SK-N-SH (cell line): ENCODE results near the gene ATG16L2. TPM values are rescaled to one million over a fixed set of nuclear protein-coding genes. Genes with fewer than 3 reads are reported as not detected.

Experiments
- CTCF ChIA-PET: fragments of 300-600, 350-600 bp; formaldehyde crosslinking; extraction: SDS; loops from one replicate; lab custom pipeline; 2021; lab: Yijun Ruan, JAX
- POLR2A ChIA-PET: fragments of 350-600 bp; sonication (Branson Sonifier 250); formaldehyde crosslinking; extraction: SDS; loops from one replicate; lab custom pipeline; 2020; ENCODE audit warnings: antibody characterized with exemption, inconsistent platforms; lab: Yijun Ruan, JAX
- DNase-seq: peaks from one replicate; pipeline ENCODE4 v3.0.0; 2012
- H2AFZ ChIP-seq: fragments of 200-600 bp; sonication (generic); 2 replicates; pipeline ENCODE4 v1.8.1; 2016; ENCODE audit warnings: antibody characterized with exemption, mild to moderate bottlenecking, low read depth
- H3F3A ChIP-seq: fragments of 200-600 bp; sonication (generic); replicated peaks from 2 replicates; pipeline ENCODE3; 2016; ENCODE audit warnings: antibody characterized with exemption, mild to moderate bottlenecking; ENCODE audit not compliant: insufficient read depth
- H3K27ac ChIP-seq, 2 experiments: fragments of 200-500 bp in 1 of 2; fragments of 200-600 bp in 1 of 2; sonication (Bioruptor generic) in 1 of 2; sonication (generic), shearing (Covaris generic) in 1 of 2; 2 replicates each; pipeline versions ENCODE4 v1.5.1 to v1.6.1; 2014 to 2016; ENCODE audit warnings: low read depth in 2 of 2, inconsistent platforms in 1 of 2, low read length in 1 of 2, mild to moderate bottlenecking in 1 of 2, mixed read lengths in 1 of 2
- H3K27me3 ChIP-seq: fragments of 200-600 bp; sonication (generic), shearing (Covaris generic); 2 replicates; pipeline ENCODE4 v1.6.1; 2016; ENCODE audit warnings: mixed run types; ENCODE audit not compliant: insufficient read depth
- H3K36me3 ChIP-seq, 2 experiments: fragments of 200-500 bp in 1 of 2; fragments of 200-600 bp in 1 of 2; sonication (Bioruptor generic) in 1 of 2; sonication (generic) in 1 of 2; replicated peaks in 1 of 2; 2 replicates each; pipeline versions ENCODE3 to v1.5.1; 2014 to 2016; ENCODE audit warnings: low read length in 1 of 2, mild to moderate bottlenecking in 1 of 2; ENCODE audit not compliant: insufficient read depth in 2 of 2, control insufficient read depth in 1 of 2
- H3K4me1 ChIP-seq, 2 experiments: fragments of 200-500 bp in 1 of 2; fragments of 200-600 bp in 1 of 2; sonication (Bioruptor generic) in 1 of 2; sonication (generic), shearing (Covaris generic) in 1 of 2; 2 replicates each; pipeline versions ENCODE4 v1.5.1 to v1.6.1; 2014 to 2016; ENCODE audit warnings: low read depth in 1 of 2, low read length in 1 of 2, mixed run types in 1 of 2; ENCODE audit not compliant: insufficient read depth in 2 of 2, control insufficient read depth in 1 of 2
- H3K4me2 ChIP-seq: fragments of 200-600 bp; sonication (generic), shearing (Covaris generic); 2 replicates; pipeline ENCODE4 v1.6.1; 2017; ENCODE audit warnings: mixed run types
- H3K4me3 ChIP-seq, 2 experiments: fragments of 200-500 bp in 1 of 2; fragments of 200-600 bp in 1 of 2; sonication (Bioruptor generic) in 1 of 2; sonication (generic), shearing (Covaris generic) in 1 of 2; 2 replicates each; pipeline versions ENCODE4 v1.5.1 to v1.8.1; 2014 to 2016; ENCODE audit warnings: low read depth in 2 of 2, inconsistent platforms in 1 of 2, low read length in 1 of 2, mild to moderate bottlenecking in 1 of 2, mixed read lengths in 1 of 2, moderate library complexity in 1 of 2
- H3K79me2 ChIP-seq: fragments of 200-600 bp; sonication (generic); 2 replicates; pipeline ENCODE4 v1.8.1; 2017; ENCODE audit warnings: mild to moderate bottlenecking; ENCODE audit not compliant: insufficient read depth
- H3K9ac ChIP-seq: fragments of 200-600 bp; sonication (generic); 2 replicates; pipeline ENCODE4 v1.6.1; 2017; ENCODE audit warnings: mixed run types
- H3K9me2 ChIP-seq: fragments of 200-600 bp; sonication (generic); 2 replicates; pipeline ENCODE4 v1.6.1; 2017; ENCODE audit warnings: mixed run types
- H3K9me3 ChIP-seq: fragments of 200-600 bp; sonication (generic); 2 replicates; pipeline ENCODE4 v1.6.1; 2017; ENCODE audit warnings: mixed run types, mild to moderate bottlenecking, moderate library complexity
- H4K20me1 ChIP-seq: fragments of 200-600 bp; sonication (generic); 2 replicates; pipeline ENCODE4 v1.6.1; 2017; ENCODE audit warnings: mild to moderate bottlenecking, mixed run types; ENCODE audit not compliant: insufficient read depth
- ELF1 ChIP-seq: IDR thresholded peaks from 2 replicates; pipeline ENCODE4 v1.4.0; 2012
- EP300 ChIP-seq, 2 experiments: IDR thresholded peaks; 2 replicates each; pipeline versions ENCODE4 v1.4.0 to v1.6.1; 2012; ENCODE audit warnings: borderline replicate concordance in 1 of 2, low read depth in 1 of 2, low read length in 1 of 2
- FOSL2 ChIP-seq: IDR thresholded peaks from 2 replicates; pipeline ENCODE4 v1.4.0; 2012; ENCODE audit warnings: low read depth, mild to moderate bottlenecking, moderate library complexity, borderline replicate concordance
- FOXJ3 ChIP-seq: sonication (generic); formaldehyde crosslinking; IDR thresholded peaks from 2 replicates; pipeline ENCODE4 v1.5.1; 2020; ENCODE audit warnings: mild to moderate bottlenecking, missing genetic modification reagents
- GABPA ChIP-seq: IDR thresholded peaks from 2 replicates; pipeline ENCODE4 v1.4.0; 2012; ENCODE audit warnings: low read depth, mild to moderate bottlenecking
- GATA2 ChIP-seq: sonication (generic); formaldehyde crosslinking; IDR thresholded peaks from 2 replicates; pipeline ENCODE4 v1.5.0; 2020; ENCODE audit warnings: mild to moderate bottlenecking, missing genetic modification reagents
- JUND ChIP-seq: IDR thresholded peaks from 2 replicates; pipeline ENCODE4 v1.4.0; 2012
- NRF1 ChIP-seq: IDR thresholded peaks from 2 replicates; pipeline ENCODE4 v1.6.1; 2012; ENCODE audit warnings: low read depth, mild to moderate bottlenecking, low read length
- RXRA ChIP-seq: IDR thresholded peaks from 2 replicates; pipeline ENCODE4 v1.4.0; 2012; ENCODE audit warnings: low read depth, mild to moderate bottlenecking, borderline replicate concordance
- YY1 ChIP-seq: IDR thresholded peaks from 2 replicates; pipeline ENCODE4 v1.4.0; 2012; ENCODE audit warnings: low read depth, mild to moderate bottlenecking
- WGBS: methylation state at CpG from one replicate; pipeline ENCODE4 v1.1.6; 2017; ENCODE audit warnings: low lambda C conversion rate; 5-methylcytosine and 5-hydroxymethylcytosine counted together
- polyA plus RNA-seq, 3 experiments: library from polyadenylated mRNA; depleted of rRNA; stranded (reverse); fragments of >200 nt; gene quantifications; 2 replicates each; pipeline ENCODE4 v1.2.3, GENCODE V29; 2012
- TF ChIP-seq, protein P1 (sequence below): IDR thresholded peaks from 2 replicates; pipeline ENCODE4 v1.6.1; 2012; ENCODE audit warnings: mild to moderate bottlenecking, low read depth, low read length, moderate library complexity
- TF ChIP-seq, protein P2 (sequence below): fragments of 150-350 bp; IDR thresholded peaks from 2 replicates; pipeline ENCODE4 v1.6.1; 2016; ENCODE audit warnings: mild to moderate bottlenecking, low read depth, low read length
- TF ChIP-seq, protein P3 (sequence below): IDR thresholded peaks from 2 replicates; pipeline ENCODE4; 2012
- TF ChIP-seq, protein P4 (sequence below): IDR thresholded peaks from 2 replicates; pipeline ENCODE4 v1.4.0; 2012; ENCODE audit warnings: low read depth, borderline replicate concordance

The ATG16L2 gene
- polyA plus RNA-seq, 1 of the 3 experiments (the other 2 are of a cell fraction) = 26.9 TPM

DNA sequence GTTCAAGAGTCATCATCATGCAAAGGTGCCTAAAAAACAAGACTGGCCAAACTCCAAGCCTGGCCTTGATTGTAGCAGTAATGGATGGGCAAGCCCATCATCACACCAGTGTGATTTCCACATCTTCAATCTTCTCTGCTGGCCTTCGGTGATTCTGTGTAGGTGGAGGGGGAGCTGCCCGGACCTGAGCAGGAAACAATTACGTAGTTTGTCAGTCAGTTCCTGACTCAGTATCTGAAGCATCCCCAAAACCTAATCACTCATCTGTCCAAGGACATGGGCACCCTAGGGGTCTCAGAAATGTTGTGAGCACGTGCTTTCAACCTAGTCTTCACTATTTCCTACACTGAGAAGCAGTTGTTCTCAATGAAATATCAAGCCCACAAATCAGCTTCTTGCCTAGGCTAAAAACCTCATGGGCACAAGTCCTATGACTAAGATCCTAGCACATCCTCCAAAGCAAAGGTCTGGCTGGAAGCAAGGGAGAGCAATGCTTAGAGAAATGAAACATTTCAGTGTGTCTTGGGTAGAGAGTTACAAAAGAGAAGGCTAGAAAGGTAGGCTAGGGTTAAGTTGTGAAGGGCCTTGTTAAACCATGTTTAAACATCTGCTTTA, 24.6 kb downstream of the ATG16L2 start:
- Histone ChIP-seq H3K4me2 (no peak overlapping the region), H3K27ac (no peak overlapping the region), H3K9me3 (no peaks in the 10 kb centered on the region), H3K9me2 (no peaks in the 10 kb centered on the region), H3K4me1 (peaks cover 0 to 4% of the 10 kb centered on the region in 2 experiments; a peak in 1 of 4 replicates), H3F3A (peaks cover 4% of the 10 kb centered on the region), H3K9ac (no peak overlapping the region), H3K27me3 (no peaks in the 10 kb centered on the region), H4K20me1 (no peaks in the 10 kb centered on the region), H3K4me3 (no peak overlapping the region), H3K79me2 (no peaks in the 10 kb centered on the region), H3K36me3 (peaks cover 23 to 29% of the 10 kb centered on the region in 2 experiments), H2AFZ (no peak overlapping the region)
- DNase-seq = no peak
- CTCF ChIA-PET = interaction anchor here (0.8 to 0.9 kb wide), 3 partner anchors 114 to 344 kb away, joined by 3 read pairs; no protein-coding TSS in a partner anchor
- POLR2A ChIA-PET = no interaction called here
- TF ChIP-seq YY1 = no peak
- TF ChIP-seq, protein P1, sequence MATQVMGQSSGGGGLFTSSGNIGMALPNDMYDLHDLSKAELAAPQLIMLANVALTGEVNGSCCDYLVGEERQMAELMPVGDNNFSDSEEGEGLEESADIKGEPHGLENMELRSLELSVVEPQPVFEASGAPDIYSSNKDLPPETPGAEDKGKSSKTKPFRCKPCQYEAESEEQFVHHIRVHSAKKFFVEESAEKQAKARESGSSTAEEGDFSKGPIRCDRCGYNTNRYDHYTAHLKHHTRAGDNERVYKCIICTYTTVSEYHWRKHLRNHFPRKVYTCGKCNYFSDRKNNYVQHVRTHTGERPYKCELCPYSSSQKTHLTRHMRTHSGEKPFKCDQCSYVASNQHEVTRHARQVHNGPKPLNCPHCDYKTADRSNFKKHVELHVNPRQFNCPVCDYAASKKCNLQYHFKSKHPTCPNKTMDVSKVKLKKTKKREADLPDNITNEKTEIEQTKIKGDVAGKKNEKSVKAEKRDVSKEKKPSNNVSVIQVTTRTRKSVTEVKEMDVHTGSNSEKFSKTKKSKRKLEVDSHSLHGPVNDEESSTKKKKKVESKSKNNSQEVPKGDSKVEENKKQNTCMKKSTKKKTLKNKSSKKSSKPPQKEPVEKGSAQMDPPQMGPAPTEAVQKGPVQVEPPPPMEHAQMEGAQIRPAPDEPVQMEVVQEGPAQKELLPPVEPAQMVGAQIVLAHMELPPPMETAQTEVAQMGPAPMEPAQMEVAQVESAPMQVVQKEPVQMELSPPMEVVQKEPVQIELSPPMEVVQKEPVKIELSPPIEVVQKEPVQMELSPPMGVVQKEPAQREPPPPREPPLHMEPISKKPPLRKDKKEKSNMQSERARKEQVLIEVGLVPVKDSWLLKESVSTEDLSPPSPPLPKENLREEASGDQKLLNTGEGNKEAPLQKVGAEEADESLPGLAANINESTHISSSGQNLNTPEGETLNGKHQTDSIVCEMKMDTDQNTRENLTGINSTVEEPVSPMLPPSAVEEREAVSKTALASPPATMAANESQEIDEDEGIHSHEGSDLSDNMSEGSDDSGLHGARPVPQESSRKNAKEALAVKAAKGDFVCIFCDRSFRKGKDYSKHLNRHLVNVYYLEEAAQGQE = no peak
- no peak for TF ChIP-seq FOXJ3
- WGBS = 93% methylated on average over 3 of the region's 4 CpGs

DNA sequence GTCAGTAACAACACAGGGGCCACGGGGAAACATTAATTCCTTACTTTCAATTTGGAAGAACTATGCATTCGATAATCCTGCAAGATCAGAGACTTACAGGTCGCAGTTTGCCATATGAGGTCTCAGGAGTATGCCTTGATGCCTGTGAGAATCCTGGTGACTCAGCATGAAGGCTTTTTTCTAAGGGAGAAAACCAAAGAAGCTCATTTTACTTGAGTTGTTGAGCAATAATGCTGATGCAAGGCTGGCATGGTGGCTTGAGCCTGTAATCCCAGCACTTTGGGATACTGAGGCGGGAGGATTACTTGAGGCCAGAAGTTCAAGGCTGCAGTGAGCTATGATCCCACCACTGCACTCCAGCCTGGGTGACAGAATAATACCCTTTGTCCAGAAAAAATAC, 26.6 kb downstream of the ATG16L2 start:
- no peak overlapping the region for H3K4me2 ChIP-seq
- POLR2A ChIA-PET = no interaction called here
- H3K4me1 ChIP-seq = peaks cover 0 to 4% of the 10 kb centered on the region in 2 experiments; a peak in 1 of 4 replicates

DNA sequence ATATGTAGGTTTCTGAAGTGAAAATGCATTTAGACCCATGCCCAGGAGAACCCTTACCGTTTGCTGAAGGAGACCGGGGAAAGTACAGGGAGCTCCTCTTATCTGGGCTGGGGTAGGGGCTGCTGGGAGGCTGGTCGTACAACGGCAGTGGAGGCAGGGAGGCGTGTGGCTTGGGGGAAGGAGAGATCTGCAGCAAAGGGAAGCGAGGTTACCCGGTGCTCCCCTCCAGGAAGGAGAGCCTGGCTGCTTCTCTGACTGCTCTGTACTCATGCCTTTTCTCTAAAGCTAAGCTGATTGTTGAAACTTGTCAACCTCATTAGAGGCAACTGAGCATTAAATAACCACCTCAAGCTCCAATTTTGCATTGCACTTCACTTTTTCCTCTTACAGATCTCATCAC, 27.2 kb downstream of the ATG16L2 start:
- ChIA-PET POLR2A (no interaction called here), CTCF (interaction anchor here (1.1 to 2.6 kb wide), 7 partner anchors 8 to 448 kb away, joined by 3 to 16 read pairs (median 4); partner anchors contain the start of gene FCHSD2)
- peaks cover 23 to 32% of the 10 kb centered on the region in 2 experiments for H3K36me3 ChIP-seq
- H3F3A ChIP-seq = peaks cover 4% of the 10 kb centered on the region
- H3K27ac ChIP-seq = no peak overlapping the region
- H3K4me2 ChIP-seq = no peak overlapping the region
- no peaks in the 10 kb centered on the region; a peak in 1 of 4 replicates for H3K4me1 ChIP-seq
- H2AFZ ChIP-seq = no peak overlapping the region
- no peaks in the 10 kb centered on the region for H3K27me3 ChIP-seq
- DNase-seq = no peak
- H3K79me2 ChIP-seq = no peaks in the 10 kb centered on the region
- H3K9me2 ChIP-seq = no peaks in the 10 kb centered on the region
- H3K9ac ChIP-seq = no peak overlapping the region
- no peak overlapping the region for H3K4me3 ChIP-seq
- H4K20me1 ChIP-seq = no peaks in the 10 kb centered on the region
- H3K9me3 ChIP-seq = no peaks in the 10 kb centered on the region
- WGBS = 98% methylated on average over 7 of the region's 7 CpGs
- TF ChIP-seq GATA2 (CRISPR knock-in tag) (no peak), NRF1 (no peak), YY1 (no peak), EP300 (IDR thresholded peaks at IDR 0.05; ENCODE audit: borderline replicate concordance in 1 of 2, low read depth in 1 of 2, low read length in 1 of 2) (no peak), RXRA (no peak), ELF1 (no peak)
- TF ChIP-seq, protein P2, sequence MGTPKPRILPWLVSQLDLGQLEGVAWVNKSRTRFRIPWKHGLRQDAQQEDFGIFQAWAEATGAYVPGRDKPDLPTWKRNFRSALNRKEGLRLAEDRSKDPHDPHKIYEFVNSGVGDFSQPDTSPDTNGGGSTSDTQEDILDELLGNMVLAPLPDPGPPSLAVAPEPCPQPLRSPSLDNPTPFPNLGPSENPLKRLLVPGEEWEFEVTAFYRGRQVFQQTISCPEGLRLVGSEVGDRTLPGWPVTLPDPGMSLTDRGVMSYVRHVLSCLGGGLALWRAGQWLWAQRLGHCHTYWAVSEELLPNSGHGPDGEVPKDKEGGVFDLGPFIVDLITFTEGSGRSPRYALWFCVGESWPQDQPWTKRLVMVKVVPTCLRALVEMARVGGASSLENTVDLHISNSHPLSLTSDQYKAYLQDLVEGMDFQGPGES = no peak
- TF ChIP-seq, protein P3, sequence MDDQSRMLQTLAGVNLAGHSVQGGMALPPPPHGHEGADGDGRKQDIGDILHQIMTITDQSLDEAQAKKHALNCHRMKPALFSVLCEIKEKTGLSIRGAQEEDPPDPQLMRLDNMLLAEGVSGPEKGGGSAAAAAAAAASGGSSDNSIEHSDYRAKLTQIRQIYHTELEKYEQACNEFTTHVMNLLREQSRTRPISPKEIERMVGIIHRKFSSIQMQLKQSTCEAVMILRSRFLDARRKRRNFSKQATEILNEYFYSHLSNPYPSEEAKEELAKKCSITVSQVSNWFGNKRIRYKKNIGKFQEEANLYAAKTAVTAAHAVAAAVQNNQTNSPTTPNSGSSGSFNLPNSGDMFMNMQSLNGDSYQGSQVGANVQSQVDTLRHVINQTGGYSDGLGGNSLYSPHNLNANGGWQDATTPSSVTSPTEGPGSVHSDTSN = no peak
- TF ChIP-seq, protein P4, sequence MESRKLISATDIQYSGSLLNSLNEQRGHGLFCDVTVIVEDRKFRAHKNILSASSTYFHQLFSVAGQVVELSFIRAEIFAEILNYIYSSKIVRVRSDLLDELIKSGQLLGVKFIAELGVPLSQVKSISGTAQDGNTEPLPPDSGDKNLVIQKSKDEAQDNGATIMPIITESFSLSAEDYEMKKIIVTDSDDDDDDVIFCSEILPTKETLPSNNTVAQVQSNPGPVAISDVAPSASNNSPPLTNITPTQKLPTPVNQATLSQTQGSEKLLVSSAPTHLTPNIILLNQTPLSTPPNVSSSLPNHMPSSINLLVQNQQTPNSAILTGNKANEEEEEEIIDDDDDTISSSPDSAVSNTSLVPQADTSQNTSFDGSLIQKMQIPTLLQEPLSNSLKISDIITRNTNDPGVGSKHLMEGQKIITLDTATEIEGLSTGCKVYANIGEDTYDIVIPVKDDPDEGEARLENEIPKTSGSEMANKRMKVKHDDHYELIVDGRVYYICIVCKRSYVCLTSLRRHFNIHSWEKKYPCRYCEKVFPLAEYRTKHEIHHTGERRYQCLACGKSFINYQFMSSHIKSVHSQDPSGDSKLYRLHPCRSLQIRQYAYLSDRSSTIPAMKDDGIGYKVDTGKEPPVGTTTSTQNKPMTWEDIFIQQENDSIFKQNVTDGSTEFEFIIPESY = no peak

More for the DNA sequence above, 26.6 kb downstream of the ATG16L2 start:
- no peak overlapping the region for H3K27ac ChIP-seq
- DNase-seq = no peak
- H3F3A ChIP-seq = peaks cover 4% of the 10 kb centered on the region
- no peaks in the 10 kb centered on the region for H3K9me2 ChIP-seq
- H3K9ac ChIP-seq = no peak overlapping the region
- 90% methylated on average over 4 of the region's 4 CpGs for WGBS
- H4K20me1 ChIP-seq = no peaks in the 10 kb centered on the region
- no peak overlapping the region for H2AFZ ChIP-seq
- peaks cover 23 to 32% of the 10 kb centered on the region in 2 experiments for H3K36me3 ChIP-seq
- CTCF ChIA-PET = interaction anchor here (0.8 to 2.6 kb wide), 8 partner anchors 8 to 344 kb away, joined by 3 to 16 read pairs (median 4); partner anchors contain the start of gene FCHSD2
- TF ChIP-seq GABPA (no peak), YY1 (no peak), FOSL2 (peak; percentile 41; the same call in 1 of the 2 replicates), JUND (peak; percentile 32; the same call in 1 of the 2 replicates)
- no peaks in the 10 kb centered on the region for H3K79me2 ChIP-seq
- no peaks in the 10 kb centered on the region for H3K9me3 ChIP-seq
- no peak overlapping the region for H3K4me3 ChIP-seq
- no peaks in the 10 kb centered on the region for H3K27me3 ChIP-seq
